HL-60 (cell line): ENCODE results near the gene PPME1.

Source experiments
- DNase-seq, 2 experiments: peaks; one replicate each; pipeline ENCODE4 v3.0.0-alpha.2; 2010 to 2020; ENCODE audit warnings: low read depth in 1 of 2, low spot score in 1 of 2
- H3K27ac ChIP-seq: fragments of 250-450 bp; sonication (Bioruptor Pico); replicated peaks from 2 replicates; pipeline ENCODE4 v1.5.1; 2020; ENCODE audit warnings: mild to moderate bottlenecking, moderate library complexity
- H3K27me3 ChIP-seq: fragments of 250-450 bp; sonication (Bioruptor Pico); 2 replicates; pipeline ENCODE4 v1.5.1; 2021; ENCODE audit warnings: mild to moderate bottlenecking, moderate library complexity; ENCODE audit not compliant: insufficient read depth, poor library complexity, severe bottlenecking
- H3K4me3 ChIP-seq: replicated peaks from 2 replicates; pipeline ENCODE4 v1.5.1; 2011; ENCODE audit warnings: mild to moderate bottlenecking, control low read depth, low read length; ENCODE audit not compliant: insufficient read depth
- CTCF ChIP-seq: IDR thresholded peaks from one replicate; pipeline ENCODE4 v1.5.1; 2011; ENCODE audit warnings: low read length, control low read depth, inconsistent platforms; ENCODE audit not compliant: insufficient read depth
- GABPA ChIP-seq: IDR thresholded peaks from 2 replicates; pipeline ENCODE4 v1.6.1; 2012; ENCODE audit warnings: low read depth
- POLR2AphosphoS5 ChIP-seq: IDR thresholded peaks from 2 replicates; pipeline ENCODE4 v1.6.1; 2012; ENCODE audit warnings: low read depth
- REST ChIP-seq: IDR thresholded peaks from 2 replicates; pipeline ENCODE4 v1.6.1; 2012; ENCODE audit warnings: low read depth; ENCODE audit not compliant: insufficient replicate concordance
- SPI1 ChIP-seq: IDR thresholded peaks from 2 replicates; pipeline ENCODE4 v1.6.1; 2012; ENCODE audit warnings: low read depth, mild to moderate bottlenecking, borderline replicate concordance

PPME1 gene

GRCh38 chr11:74248469-74248868 lies 77.4 kb downstream of the PPME1 start:
- no peak for DNase-seq
- Histone ChIP-seq H3K27me3 (no peaks in the 10 kb centered on the region), H3K4me3 (no peak overlapping the region), H3K27ac (no peak overlapping the region)
- no peak for TF ChIP-seq REST
- no peak for TF ChIP-seq GABPA
- no peak for TF ChIP-seq SPI1
- no peak for TF ChIP-seq POLR2AphosphoS5
- TF ChIP-seq CTCF: no peak

GRCh38 chr11:74249496-74249895 lies 78.4 kb downstream of the PPME1 start:
- no peaks in the 10 kb centered on the region for H3K27me3 ChIP-seq
- no peak for DNase-seq
- H3K27ac ChIP-seq: no peak overlapping the region
- no peak overlapping the region for H3K4me3 ChIP-seq
- TF ChIP-seq POLR2AphosphoS5 (no peak), GABPA (no peak), SPI1 (no peak), REST (no peak), CTCF (no peak)

- no peak for DNase-seq
- no peak overlapping the region for H3K27ac ChIP-seq
- H3K27me3 ChIP-seq: no peaks in the 10 kb centered on the region
- TF ChIP-seq REST (no peak), CTCF (no peak), GABPA (no peak), SPI1 (no peak), POLR2AphosphoS5 (no peak)
- no peak overlapping the region for H3K4me3 ChIP-seq
Observed at GRCh38 chr11:74253361-74253760, 82.3 kb downstream of the PPME1 start.
